GM13977 (cell line): ENCODE results near the gene GTF3C4.

ENCODE experiments used
- DNase-seq: peaks from one replicate; pipeline ENCODE4 v3.0.0; 2012; ENCODE audit warnings: low spot score
- in situ Hi-C: fragments of 300-500 bp; cut with MboI; formaldehyde crosslinking; loops from one replicate; pipeline ENCODE4 v1.12.0; 2022; ENCODE audit warnings: low sequenced_read_pairs, low pct_unique_long_range_greater_than_20kb, mixed read lengths, inconsistent platforms; ENCODE audit not compliant: unreplicated experiment
- TF ChIP-seq, protein P1 (sequence below): IDR thresholded peaks from 2 replicates; pipeline ENCODE4 v1.5.1; 2012; ENCODE audit warnings: mild to moderate bottlenecking, control low read depth; ENCODE audit not compliant: insufficient read depth; ENCODE audit errors: extremely low read depth, missing control alignments

The GTF3C4 gene

GRCh38 chr9:132630116-132630515 is 40.1 kb upstream of the GTF3C4 start:
- DNase-seq = no peak
- in situ Hi-C loops = no loop called here
- TF ChIP-seq, protein P1, sequence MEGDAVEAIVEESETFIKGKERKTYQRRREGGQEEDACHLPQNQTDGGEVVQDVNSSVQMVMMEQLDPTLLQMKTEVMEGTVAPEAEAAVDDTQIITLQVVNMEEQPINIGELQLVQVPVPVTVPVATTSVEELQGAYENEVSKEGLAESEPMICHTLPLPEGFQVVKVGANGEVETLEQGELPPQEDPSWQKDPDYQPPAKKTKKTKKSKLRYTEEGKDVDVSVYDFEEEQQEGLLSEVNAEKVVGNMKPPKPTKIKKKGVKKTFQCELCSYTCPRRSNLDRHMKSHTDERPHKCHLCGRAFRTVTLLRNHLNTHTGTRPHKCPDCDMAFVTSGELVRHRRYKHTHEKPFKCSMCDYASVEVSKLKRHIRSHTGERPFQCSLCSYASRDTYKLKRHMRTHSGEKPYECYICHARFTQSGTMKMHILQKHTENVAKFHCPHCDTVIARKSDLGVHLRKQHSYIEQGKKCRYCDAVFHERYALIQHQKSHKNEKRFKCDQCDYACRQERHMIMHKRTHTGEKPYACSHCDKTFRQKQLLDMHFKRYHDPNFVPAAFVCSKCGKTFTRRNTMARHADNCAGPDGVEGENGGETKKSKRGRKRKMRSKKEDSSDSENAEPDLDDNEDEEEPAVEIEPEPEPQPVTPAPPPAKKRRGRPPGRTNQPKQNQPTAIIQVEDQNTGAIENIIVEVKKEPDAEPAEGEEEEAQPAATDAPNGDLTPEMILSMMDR = no peak

DNA sequence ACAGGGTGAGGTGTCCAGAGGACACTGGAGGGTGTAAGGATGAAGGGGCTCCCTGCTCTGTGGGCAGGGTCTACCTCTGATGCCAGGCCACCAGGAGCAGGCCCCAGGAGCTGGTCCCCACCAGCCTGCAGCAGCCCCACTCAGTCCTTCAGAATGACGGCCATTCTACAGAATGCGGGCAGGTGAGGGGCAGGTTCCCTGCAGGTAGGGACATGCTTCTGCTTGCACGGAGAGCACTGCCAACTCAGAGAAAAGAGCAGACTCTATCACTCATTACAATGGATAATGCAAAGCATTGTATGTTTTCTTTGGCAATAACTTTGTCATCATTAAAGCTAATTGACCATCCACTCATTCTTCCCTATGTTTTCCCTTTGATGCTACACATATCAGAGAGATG is 39.5 kb upstream of the GTF3C4 start:
- in situ Hi-C loops = no loop called here
- TF ChIP-seq, protein P1 = no peak
- no peak for DNase-seq

GRCh38 chr9:132631280-132631679 is 39.0 kb upstream of the GTF3C4 start:
- no peak for DNase-seq
- TF ChIP-seq, protein P1 = no peak
- in situ Hi-C loops = no loop called here

GRCh38 chr9:132631685-132632084 is 38.6 kb upstream of the GTF3C4 start:
- in situ Hi-C loops = no loop called here
- TF ChIP-seq, protein P1 = no peak

GRCh38 chr9:132632413-132633129 is 37.7 kb upstream of the GTF3C4 start:
- TF ChIP-seq, protein P1 = no peak
- DNase-seq = no peak
- in situ Hi-C loops = no loop called here

More at GRCh38 chr9:132631685-132632084, 38.6 kb upstream of the GTF3C4 start:
- DNase-seq = no peak

DNA sequence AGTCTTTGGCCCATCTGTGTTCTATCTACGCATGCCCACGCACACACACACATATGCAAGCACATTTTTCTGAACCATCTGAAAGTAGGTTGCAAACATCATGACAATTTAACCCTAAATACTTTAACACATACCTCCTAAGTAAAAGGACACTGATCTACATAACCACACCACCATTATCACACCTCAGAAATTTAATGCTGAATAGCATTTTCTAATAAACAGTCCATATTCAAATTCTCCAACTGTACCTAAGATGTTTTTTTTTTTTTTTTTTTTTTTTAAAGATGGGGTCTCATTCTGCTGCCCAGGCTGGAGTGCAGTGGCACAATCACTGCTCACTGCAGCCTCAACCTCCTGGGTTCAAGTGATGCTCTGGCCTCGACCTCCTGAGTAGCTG is 35.9 kb upstream of the GTF3C4 start:
- in situ Hi-C loops = no loop called here
- DNase-seq = no peak
- TF ChIP-seq, protein P1 = no peak
